NT2/D1 (cell line): ENCODE data around the gene ACTR1A.

ENCODE experiments used
- SUZ12 ChIP-seq: IDR thresholded peaks from 2 replicates; pipeline ENCODE4 v1.6.1; 2011; ENCODE audit not compliant: insufficient read length, insufficient read depth; ENCODE audit errors: extremely low read depth
- YY1 ChIP-seq: IDR thresholded peaks from 2 replicates; pipeline ENCODE4 v1.6.1; 2011; ENCODE audit not compliant: insufficient read length, insufficient read depth
- ZNF274 ChIP-seq: IDR thresholded peaks from 2 replicates; pipeline ENCODE4 v1.6.1; 2011; ENCODE audit warnings: mild to moderate bottlenecking, low read depth, low read length

DNA sequence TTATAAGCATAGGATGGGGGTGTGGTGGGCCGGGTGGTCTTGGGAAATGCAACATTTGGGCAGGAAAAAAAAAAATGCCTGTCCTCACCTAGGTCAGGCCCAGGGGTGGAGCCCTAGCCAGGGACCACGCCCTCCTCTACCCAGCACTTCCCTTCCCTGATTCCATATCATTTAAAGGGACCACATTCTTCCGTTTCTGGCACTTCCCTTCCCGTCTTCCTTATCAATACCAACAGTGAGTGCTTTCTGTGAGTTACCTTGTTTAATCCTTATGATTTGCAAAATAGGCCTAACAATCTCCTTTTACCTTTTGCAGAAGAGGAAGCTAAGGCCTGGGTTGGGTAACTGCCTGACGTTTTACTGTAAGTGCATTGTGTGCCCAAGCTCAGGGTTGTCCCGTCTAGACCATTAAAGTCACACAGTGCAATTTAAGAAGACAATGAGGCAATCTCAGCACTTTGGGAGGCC, 34.5 kb downstream of the ACTR1A start:
- TF ChIP-seq ZNF274 (no peak), YY1 (no peak), SUZ12 (no peak)
